HL-60 (cell line): Measurements from ENCODE around the gene CST4.

Experiments used
- DNase-seq, 2 experiments: peaks; one replicate each; pipeline ENCODE4 v3.0.0-alpha.2; 2010 to 2020; ENCODE audit warnings: low read depth in 1 of 2, low spot score in 1 of 2
- H3K27ac ChIP-seq: fragments of 250-450 bp; sonication (Bioruptor Pico); replicated peaks from 2 replicates; pipeline ENCODE4 v1.5.1; 2020; ENCODE audit warnings: mild to moderate bottlenecking, moderate library complexity
- H3K27me3 ChIP-seq: fragments of 250-450 bp; sonication (Bioruptor Pico); 2 replicates; pipeline ENCODE4 v1.5.1; 2021; ENCODE audit warnings: mild to moderate bottlenecking, moderate library complexity; ENCODE audit not compliant: insufficient read depth, poor library complexity, severe bottlenecking
- H3K4me3 ChIP-seq: replicated peaks from 2 replicates; pipeline ENCODE4 v1.5.1; 2011; ENCODE audit warnings: mild to moderate bottlenecking, control low read depth, low read length; ENCODE audit not compliant: insufficient read depth
- GABPA ChIP-seq: IDR thresholded peaks from 2 replicates; pipeline ENCODE4 v1.6.1; 2012; ENCODE audit warnings: low read depth
- POLR2AphosphoS5 ChIP-seq: IDR thresholded peaks from 2 replicates; pipeline ENCODE4 v1.6.1; 2012; ENCODE audit warnings: low read depth
- SPI1 ChIP-seq: IDR thresholded peaks from 2 replicates; pipeline ENCODE4 v1.6.1; 2012; ENCODE audit warnings: low read depth, mild to moderate bottlenecking, borderline replicate concordance
- TF ChIP-seq, protein P1 (sequence below): IDR thresholded peaks from 2 replicates; pipeline ENCODE4 v1.6.1; 2012; ENCODE audit warnings: low read depth; ENCODE audit not compliant: insufficient replicate concordance
- TF ChIP-seq, protein P2 (sequence below): IDR thresholded peaks from one replicate; pipeline ENCODE4 v1.5.1; 2011; ENCODE audit warnings: low read length, control low read depth, inconsistent platforms; ENCODE audit not compliant: insufficient read depth

Gene CST4

DNA sequence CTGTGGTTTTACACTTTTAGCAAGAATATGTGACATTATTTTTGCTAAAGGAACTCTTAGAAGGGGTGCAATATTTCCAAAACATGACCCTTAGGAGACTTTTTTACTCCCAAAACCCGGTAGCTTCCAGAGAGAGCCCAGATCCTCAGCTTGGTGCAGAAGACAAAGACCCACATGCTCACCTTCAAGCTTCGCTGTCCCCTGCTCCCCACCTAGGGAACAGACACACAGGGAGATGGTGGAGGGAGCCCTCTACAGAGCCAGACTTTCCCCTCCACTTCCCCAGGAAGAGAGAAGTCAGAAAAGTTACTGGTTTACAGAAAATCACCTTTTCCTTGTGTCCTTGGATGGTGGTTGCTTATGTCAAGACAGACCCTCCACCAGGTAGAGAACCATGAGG, 5.0 kb downstream of the CST4 start:
- Histone ChIP-seq H3K27ac (no peak overlapping the region), H3K27me3 (no peaks in the 10 kb centered on the region), H3K4me3 (no peak overlapping the region)
- DNase-seq: no peak
- TF ChIP-seq, protein P1, sequence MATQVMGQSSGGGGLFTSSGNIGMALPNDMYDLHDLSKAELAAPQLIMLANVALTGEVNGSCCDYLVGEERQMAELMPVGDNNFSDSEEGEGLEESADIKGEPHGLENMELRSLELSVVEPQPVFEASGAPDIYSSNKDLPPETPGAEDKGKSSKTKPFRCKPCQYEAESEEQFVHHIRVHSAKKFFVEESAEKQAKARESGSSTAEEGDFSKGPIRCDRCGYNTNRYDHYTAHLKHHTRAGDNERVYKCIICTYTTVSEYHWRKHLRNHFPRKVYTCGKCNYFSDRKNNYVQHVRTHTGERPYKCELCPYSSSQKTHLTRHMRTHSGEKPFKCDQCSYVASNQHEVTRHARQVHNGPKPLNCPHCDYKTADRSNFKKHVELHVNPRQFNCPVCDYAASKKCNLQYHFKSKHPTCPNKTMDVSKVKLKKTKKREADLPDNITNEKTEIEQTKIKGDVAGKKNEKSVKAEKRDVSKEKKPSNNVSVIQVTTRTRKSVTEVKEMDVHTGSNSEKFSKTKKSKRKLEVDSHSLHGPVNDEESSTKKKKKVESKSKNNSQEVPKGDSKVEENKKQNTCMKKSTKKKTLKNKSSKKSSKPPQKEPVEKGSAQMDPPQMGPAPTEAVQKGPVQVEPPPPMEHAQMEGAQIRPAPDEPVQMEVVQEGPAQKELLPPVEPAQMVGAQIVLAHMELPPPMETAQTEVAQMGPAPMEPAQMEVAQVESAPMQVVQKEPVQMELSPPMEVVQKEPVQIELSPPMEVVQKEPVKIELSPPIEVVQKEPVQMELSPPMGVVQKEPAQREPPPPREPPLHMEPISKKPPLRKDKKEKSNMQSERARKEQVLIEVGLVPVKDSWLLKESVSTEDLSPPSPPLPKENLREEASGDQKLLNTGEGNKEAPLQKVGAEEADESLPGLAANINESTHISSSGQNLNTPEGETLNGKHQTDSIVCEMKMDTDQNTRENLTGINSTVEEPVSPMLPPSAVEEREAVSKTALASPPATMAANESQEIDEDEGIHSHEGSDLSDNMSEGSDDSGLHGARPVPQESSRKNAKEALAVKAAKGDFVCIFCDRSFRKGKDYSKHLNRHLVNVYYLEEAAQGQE: no peak

GRCh38 chr20:23683281-23683680, 5.6 kb downstream of the CST4 start:
- no peak for DNase-seq
- Histone ChIP-seq H3K4me3 (no peak overlapping the region), H3K27ac (no peak overlapping the region), H3K27me3 (no peaks in the 10 kb centered on the region)
- no peak for TF ChIP-seq GABPA
- no peak for TF ChIP-seq SPI1
- TF ChIP-seq, protein P2, sequence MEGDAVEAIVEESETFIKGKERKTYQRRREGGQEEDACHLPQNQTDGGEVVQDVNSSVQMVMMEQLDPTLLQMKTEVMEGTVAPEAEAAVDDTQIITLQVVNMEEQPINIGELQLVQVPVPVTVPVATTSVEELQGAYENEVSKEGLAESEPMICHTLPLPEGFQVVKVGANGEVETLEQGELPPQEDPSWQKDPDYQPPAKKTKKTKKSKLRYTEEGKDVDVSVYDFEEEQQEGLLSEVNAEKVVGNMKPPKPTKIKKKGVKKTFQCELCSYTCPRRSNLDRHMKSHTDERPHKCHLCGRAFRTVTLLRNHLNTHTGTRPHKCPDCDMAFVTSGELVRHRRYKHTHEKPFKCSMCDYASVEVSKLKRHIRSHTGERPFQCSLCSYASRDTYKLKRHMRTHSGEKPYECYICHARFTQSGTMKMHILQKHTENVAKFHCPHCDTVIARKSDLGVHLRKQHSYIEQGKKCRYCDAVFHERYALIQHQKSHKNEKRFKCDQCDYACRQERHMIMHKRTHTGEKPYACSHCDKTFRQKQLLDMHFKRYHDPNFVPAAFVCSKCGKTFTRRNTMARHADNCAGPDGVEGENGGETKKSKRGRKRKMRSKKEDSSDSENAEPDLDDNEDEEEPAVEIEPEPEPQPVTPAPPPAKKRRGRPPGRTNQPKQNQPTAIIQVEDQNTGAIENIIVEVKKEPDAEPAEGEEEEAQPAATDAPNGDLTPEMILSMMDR: no peak
- TF ChIP-seq POLR2AphosphoS5: no peak
- TF ChIP-seq, protein P1: no peak

GRCh38 chr20:23680146-23680545, 8.7 kb downstream of the CST4 start:
- peak in 1 of 2 experiments; percentile 42 for DNase-seq
- H3K27ac ChIP-seq: no peak overlapping the region
- TF ChIP-seq SPI1: peak; percentile 69
- no peak for TF ChIP-seq GABPA
- no peak for TF ChIP-seq POLR2AphosphoS5

DNA sequence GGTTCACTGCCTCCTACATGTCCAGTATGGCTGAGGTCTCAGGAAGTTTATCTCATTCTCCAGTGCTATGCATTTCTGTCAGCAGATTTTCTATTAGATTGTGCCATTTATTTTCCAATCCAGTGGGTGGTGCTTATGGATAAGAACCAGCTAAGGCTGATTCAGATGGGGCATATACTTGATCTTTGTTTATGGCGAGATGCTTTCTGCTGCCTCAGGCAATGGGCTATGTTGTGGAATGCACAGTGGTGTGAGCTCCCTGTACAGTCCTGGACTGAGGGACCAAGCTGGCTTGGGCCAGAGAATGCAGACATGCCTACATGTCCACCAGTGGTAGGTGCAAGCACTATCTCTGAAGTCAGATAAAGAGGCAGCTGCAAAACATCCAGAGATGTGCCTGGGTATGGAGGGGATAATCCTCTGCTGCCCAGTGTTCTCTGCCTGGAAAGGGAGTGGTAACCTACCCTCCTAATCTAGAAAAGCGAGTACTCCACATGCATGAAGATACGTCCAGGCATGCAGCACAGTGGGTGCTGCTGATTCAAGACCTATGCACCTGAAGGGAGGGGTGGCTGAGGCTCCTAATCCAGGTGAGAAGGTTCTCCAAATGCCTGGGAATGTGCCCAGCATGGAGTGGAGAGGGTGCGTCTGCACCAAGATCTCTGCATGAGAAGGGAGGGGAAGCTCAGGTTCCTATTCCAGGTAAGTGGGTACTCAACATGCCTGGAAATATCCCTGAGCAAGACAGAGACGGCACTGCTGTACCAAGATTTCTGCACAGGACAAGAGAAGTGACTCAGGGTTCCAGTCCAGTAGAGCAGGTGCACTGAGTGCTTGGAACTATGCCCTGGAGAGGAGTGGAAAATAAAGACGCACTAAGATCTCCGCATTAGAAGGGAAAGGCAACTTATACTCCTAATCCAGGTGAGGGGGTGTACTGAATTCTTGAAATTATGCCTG, 9.4 kb downstream of the CST4 start:
- DNase-seq: no peak
- no peak overlapping the region for H3K4me3 ChIP-seq
- no peak overlapping the region for H3K27ac ChIP-seq
- no peak for TF ChIP-seq POLR2AphosphoS5
- no peak for TF ChIP-seq SPI1
- TF ChIP-seq, protein P2: no peak
- no peak for TF ChIP-seq GABPA
- TF ChIP-seq, protein P1: no peak
- peaks cover 2% of the 10 kb centered on the region for H3K27me3 ChIP-seq

More at GRCh38 chr20:23680146-23680545, 8.7 kb downstream of the CST4 start:
- peaks cover 2% of the 10 kb centered on the region for H3K27me3 ChIP-seq
- no peak overlapping the region for H3K4me3 ChIP-seq
